Aorta (tissue), 5 donors: ENCODE results near the gene CLCNKA. TPM values are rescaled to one million over a fixed set of nuclear protein-coding genes. Genes with fewer than 3 reads are reported as not detected.

Experiments
- ATAC-seq: fragments of 200-7000 bp; cut with Tn5 transposase; one replicate; pipeline ENCODE4 v1.9.1; 2022; ENCODE audit warnings: moderate library complexity; ENCODE audit not compliant: low FRiP score
- DNase-seq, 2 donors: peaks; one replicate each; pipeline ENCODE4 v3.0.0-alpha.2; 2020
- H3K27ac ChIP-seq, 2 donors: one replicate each; pipeline ENCODE4 v1.5.1; 2013; ENCODE audit warnings: low read length in 2 of 2, mild to moderate bottlenecking in 2 of 2, moderate library complexity in 2 of 2, control low read depth in 1 of 2, inconsistent platforms in 1 of 2, low read depth in 1 of 2
- H3K27me3 ChIP-seq, 2 donors: one replicate each; pipeline ENCODE4 v1.6.1; 2013; ENCODE audit warnings: control low read depth in 1 of 2, low read length in 1 of 2, mild to moderate bottlenecking in 1 of 2, moderate library complexity in 1 of 2; ENCODE audit not compliant: insufficient read depth in 2 of 2, control insufficient read depth in 1 of 2
- H3K36me3 ChIP-seq, 2 donors: one replicate each; pipeline ENCODE4 v1.6.1; 2013; ENCODE audit warnings: control low read depth in 1 of 2, low read length in 1 of 2, mild to moderate bottlenecking in 1 of 2; ENCODE audit not compliant: insufficient read depth in 2 of 2, control insufficient read depth in 1 of 2
- H3K4me1 ChIP-seq, 2 donors: one replicate each; pipeline ENCODE4 v1.6.1; 2013; ENCODE audit warnings: low read length in 2 of 2, control low read depth in 1 of 2, mild to moderate bottlenecking in 1 of 2, moderate library complexity in 1 of 2; ENCODE audit not compliant: insufficient read depth in 2 of 2, control insufficient read depth in 1 of 2
- H3K4me3 ChIP-seq, 2 donors: one replicate each; pipeline ENCODE4 v1.5.1; 2013; ENCODE audit warnings: low read length in 2 of 2, control low read depth in 1 of 2, mild to moderate bottlenecking in 1 of 2
- H3K9me3 ChIP-seq: one replicate; pipeline ENCODE4 v1.6.1; 2013; ENCODE audit warnings: mild to moderate bottlenecking, low read length; ENCODE audit not compliant: control insufficient read depth
- WGBS, 2 donors: extraction: QIAGEN DNeasy Blood & Tissue Kit; methylation state at CpG; one replicate each; pipeline ENCODE4 v1.1.7; 2013; 5-methylcytosine and 5-hydroxymethylcytosine counted together
- intact Hi-C, 2 donors: fragments of 100-400 bp; cut with DNase I; formaldehyde crosslinking; loops; one replicate each; pipeline versions ENCODE4 v1.14.2 to v1.15.0; 2022
- polyA plus RNA-seq, 2 donors: library from polyadenylated mRNA; stranded (reverse); fragments of 200-250 nt; gene quantifications; one replicate each; pipeline ENCODE4 v1.2.3, GENCODE V29; 2013
- total RNA-seq, 2 donors: library from RNA; stranded (reverse); fragmentation: NEBNext Ultra II Directional; extraction: Animal tissue kit (Norgen Biotek cat#: 25700); gene quantifications; one replicate each; pipeline ENCODE4 v1.2.1, GENCODE V29; 2021
- donor health status: healthy with polysubstance abuse.
- donor health status: Bipolar disorder and iron deficiency.
- donor health status: DM: no; HTN: no; CAD: no.
- donor health status: DM: no; HTN: no; CAD: no.
- donor health status: DM: yes; HTN: yes; CAD: no.

The CLCNKA gene
- total and polyA plus RNA-seq, 4 donors: 1.0 to 4.5 (median 1.3) TPM; not detected in 1

DNA sequence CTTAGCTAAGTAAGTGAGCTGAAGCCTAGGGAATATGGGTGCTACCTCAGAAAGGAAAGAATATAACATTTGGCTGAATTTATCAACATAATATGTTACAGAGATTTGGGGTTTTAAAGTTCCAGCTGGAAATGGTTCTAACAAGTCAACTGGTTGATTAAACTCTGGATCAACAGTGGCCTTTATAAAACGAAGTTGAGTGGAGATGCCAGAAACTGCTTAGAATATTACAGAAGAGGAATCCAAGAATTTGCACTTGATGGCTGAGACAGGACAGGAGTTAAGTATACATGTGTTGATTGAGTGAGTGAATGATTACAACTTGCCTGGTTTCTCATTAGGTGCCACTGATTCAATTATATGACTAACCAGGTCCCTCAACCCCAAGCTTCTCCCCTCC lies 38.6 kb upstream of the CLCNKA start:
- 11 to 36% methylated on average over 1 of the region's 1 CpG for WGBS, 2 donors
- H3K4me3 ChIP-seq: no peak overlapping the region
- H3K27ac ChIP-seq: no peak overlapping the region
- H3K9me3 ChIP-seq: no peaks in the 10 kb centered on the region
- H3K27me3 ChIP-seq: no peaks in the 10 kb centered on the region
- intact Hi-C loops: no loop called here
- DNase-seq: no peak
- ATAC-seq: peak; percentile 44
- H3K36me3 ChIP-seq: no peaks in the 10 kb centered on the region
- H3K4me1 ChIP-seq: no peaks in the 10 kb centered on the region

DNA sequence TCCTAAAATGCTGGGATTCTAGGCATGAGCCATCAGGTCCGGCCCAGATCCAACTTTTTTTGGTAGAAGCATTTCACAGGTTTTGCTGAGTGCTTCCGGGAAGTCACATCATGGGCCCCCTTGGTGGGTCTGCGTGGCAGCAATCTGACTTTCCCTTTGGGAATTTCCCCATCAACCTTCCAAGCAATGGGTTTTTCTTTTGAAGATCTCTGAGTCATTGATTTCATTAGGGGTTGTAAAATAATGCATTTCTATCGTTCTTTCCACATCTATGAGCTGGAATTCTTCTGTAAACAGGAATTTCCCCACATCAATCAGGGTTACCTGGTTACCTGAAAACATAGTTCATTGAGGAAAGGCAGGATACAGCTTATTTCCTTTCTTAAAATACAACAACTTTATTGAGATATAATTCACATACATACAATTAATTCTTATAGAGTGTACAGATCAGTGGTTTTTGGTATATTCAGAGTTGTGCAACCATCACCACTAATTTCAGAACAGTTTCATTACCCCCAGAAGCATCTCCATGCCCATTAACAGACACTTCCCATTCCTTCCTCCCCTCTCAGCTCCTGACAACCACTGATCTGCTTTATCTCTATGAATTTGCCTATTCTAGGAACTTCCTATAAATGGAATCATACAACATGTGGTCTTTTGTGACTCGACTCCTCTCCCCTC lies 36.1 kb upstream of the CLCNKA start:
- no peak overlapping the region for H3K27ac ChIP-seq
- 75 to 80% methylated on average over 5 of the region's 5 CpGs for WGBS, 2 donors
- H3K36me3 ChIP-seq: no peaks in the 10 kb centered on the region
- ATAC-seq (no peak), DNase-seq (no peak)
- no peaks in the 10 kb centered on the region for H3K9me3 ChIP-seq
- H3K4me1 ChIP-seq: no peaks in the 10 kb centered on the region
- no peak overlapping the region for H3K4me3 ChIP-seq
- no peaks in the 10 kb centered on the region for H3K27me3 ChIP-seq
- intact Hi-C loops: no loop called here

DNA sequence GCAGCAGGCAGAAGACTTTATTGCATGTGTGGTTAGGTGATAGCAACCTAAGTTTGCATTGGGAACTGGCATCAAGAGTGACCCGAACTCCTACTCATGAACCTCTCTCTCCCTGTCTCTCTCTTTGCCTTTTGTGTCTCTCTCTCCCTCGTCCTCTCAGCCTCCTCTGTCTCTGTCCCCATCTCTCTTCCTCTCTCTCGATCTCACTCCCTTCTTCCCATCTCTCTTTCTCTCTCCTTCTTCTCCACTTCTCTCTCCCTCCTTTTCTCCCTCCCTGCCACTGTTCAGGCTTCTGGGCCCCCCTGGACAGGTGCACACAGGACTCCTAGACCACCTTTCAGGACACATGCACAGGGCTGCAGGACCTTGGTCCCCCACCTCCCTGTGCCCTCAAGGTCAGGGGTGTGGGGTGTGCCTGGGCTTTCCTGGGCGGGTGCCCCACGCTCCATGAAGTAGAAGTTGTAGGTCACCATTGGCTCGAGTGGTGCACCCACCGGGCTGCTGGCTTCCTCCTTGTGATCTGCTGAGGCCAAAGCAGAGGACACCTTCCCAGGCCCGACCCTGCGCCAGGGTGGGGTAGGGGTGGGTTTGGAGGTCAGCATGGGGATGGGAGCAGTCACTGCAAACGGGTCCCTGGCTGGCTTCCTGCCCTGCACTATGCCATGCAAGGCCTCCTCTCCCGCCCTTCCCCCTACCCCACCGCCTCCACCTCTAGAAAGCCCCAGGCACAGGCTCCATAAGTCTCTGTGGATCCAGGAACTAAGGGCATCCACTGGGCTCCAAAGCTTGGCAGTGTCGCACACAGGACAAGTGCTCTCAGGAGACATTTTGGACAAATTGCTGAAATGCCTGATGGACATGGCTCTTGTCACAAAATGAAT lies 32.7 kb upstream of the CLCNKA start:
- Histone ChIP-seq H3K9me3 (no peaks in the 10 kb centered on the region), H3K4me3 (no peak overlapping the region), H3K27ac (no peak overlapping the region), H3K4me1 (no peaks in the 10 kb centered on the region), H3K27me3 (no peaks in the 10 kb centered on the region), H3K36me3 (no peaks in the 10 kb centered on the region)
- WGBS, 2 donors: 86 to 88% methylated on average over 13 of the region's 13 CpGs
- ATAC-seq (no peak), DNase-seq (no peak)
- intact Hi-C loops: no loop called here

DNA sequence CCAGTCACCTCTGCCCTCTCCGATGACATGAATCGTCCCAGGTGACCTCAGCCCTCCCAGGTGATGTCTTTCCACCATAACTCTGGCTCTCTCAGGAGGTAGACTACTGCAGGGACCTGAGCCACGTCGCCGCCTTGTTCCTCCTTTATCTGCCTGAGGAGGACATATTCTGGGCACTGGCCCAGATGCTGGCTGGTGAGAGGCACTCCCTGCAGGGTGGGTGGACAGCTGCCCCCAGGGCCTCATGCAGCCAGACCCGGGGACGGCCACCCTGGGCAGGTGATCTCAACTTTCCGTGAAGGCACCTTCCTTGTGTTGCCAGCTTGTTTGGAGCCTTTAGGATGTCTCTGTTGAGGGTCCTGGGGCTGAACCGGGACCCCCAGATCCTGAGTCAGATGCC lies 32.1 kb upstream of the CLCNKA start:
- intact Hi-C loops: loop anchor here (5.0 kb wide), 3 partner anchors 172 to 197 kb away; no protein-coding TSS in a partner anchor
- no peak overlapping the region for H3K27ac ChIP-seq
- H3K9me3 ChIP-seq: no peaks in the 10 kb centered on the region
- WGBS, 2 donors: 77 to 79% methylated on average over 9 of the region's 9 CpGs
- no peaks in the 10 kb centered on the region for H3K36me3 ChIP-seq
- H3K4me3 ChIP-seq: no peak overlapping the region
- no peaks in the 10 kb centered on the region for H3K4me1 ChIP-seq
- no peak for DNase-seq
- no peak for ATAC-seq
- no peaks in the 10 kb centered on the region for H3K27me3 ChIP-seq

DNA sequence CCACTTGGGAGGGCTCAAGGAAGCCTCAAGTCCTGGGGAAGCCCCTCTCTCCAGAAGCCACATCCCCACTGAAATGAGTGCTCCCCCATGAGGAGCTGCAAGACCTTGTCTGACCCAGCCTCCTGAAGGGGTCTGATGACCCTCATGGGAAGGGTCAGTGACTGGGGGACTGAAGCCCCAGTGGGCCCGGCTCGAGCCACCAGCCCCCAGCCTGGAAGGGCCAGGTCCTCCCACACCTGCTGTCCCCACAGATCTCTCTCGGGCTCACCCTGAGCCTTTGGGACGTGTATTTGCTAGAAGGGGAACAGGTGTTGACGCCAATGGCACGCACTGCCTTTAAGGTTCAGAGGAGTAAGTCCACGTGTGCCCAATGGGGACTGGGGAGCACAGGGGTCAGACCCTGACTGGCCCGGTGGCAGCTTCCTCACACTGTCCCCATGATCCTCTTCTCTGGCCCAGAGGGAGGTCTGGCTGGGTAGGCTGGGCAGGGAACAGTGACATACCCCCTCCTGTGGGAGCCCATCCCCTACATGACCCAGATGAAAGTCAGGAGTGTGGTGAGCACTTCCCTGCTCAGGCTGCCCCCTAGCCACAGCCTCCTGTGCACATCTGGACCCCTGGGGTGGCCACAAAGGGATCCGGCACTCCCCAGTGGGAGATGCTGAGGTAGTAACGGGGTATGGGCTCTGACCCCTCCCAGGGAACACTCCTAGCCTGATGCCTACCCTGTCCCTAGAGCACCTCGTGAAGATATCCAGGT lies 30.2 kb upstream of the CLCNKA start:
- H3K4me3 ChIP-seq: no peak overlapping the region
- H3K27ac ChIP-seq: no peak overlapping the region
- intact Hi-C loops: loop anchor here (5.0 kb wide), 3 partner anchors 174 to 199 kb away; no protein-coding TSS in a partner anchor
- no peaks in the 10 kb centered on the region for H3K36me3 ChIP-seq
- H3K4me1 ChIP-seq: no peaks in the 10 kb centered on the region
- no peaks in the 10 kb centered on the region for H3K9me3 ChIP-seq
- no peak for DNase-seq
- 92 to 94% methylated on average over 11 of the region's 11 CpGs for whole genome bisulfite sequencing, 2 donors
- no peaks in the 10 kb centered on the region for H3K27me3 ChIP-seq
- no peak for ATAC-seq

DNA sequence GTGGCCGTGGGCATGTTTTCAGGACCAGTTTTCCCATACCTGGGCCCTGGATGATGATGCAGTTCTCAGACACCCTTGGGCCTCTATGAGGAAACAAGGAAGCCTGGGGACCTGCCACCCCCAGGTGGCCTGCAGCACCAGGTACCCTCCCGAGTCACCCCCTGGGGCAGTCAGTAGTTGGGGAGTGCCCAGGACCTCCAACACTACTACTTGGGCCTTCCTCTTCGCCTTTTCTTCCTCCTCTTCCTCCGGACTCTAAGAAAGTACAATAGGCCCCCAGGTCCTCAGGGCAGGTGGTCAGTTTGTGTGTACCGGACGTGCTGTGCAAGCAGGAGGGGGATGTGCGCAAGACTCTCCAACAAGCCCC lies 29.7 kb upstream of the CLCNKA start:
- DNase-seq: no peak
- 95 to 96% methylated on average over 7 of the region's 7 CpGs for WGBS, 2 donors

DNA sequence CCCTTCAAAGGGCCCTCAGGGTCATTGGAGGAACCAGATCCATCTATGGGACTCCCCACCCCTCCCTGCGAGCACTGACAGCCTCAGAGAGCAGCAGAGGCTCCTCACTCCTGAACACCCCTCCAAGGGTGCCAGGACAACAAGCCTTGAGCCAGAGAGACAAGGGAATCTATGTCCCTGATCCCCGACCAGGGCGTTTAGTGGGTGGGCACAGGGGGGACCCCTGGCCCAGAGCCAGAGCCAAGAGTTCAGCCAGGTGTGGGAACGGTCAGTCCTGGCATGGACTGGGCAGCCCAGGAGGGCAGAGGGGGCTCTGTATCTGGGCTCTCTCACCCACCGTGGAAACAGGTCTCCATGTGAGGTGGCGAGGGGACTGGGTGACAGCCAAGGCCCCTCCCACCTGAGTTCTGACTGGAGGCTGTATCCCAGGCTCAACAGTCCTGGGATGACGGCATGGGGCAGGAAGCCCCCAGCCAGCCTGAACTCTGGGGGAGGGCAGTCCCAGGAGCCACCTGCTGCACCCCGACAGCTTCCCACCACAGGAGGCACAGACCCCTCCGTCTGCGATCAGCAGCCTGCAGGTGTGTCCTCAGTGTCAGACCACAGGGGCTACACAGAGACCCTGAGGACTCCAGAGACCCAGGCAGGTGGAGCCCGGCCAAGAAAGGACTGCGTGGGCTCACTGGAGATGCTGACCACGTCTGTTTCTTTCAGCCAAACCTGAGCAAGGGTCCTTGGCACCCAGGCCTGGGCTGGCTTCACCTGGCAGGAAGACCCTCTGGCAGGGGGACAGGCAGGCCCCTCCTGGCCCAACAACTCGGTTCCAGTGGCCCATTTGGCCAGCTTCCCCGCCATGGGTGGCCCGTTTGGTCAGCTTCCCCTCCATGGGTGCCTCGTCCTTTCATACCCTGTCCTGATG lies 29.0 kb upstream of the CLCNKA start:
- Histone ChIP-seq H3K27ac (no peak overlapping the region), H3K36me3 (no peaks in the 10 kb centered on the region), H3K4me3 (no peak overlapping the region), H3K9me3 (no peaks in the 10 kb centered on the region), H3K27me3 (no peaks in the 10 kb centered on the region), H3K4me1 (no peaks in the 10 kb centered on the region)
- WGBS, 2 donors: 83% methylated on average over 17 of the region's 17 CpGs
- no peak for DNase-seq
- no peak for ATAC-seq
- intact Hi-C loops: loop anchor here (5.0 kb wide), 3 partner anchors 176 to 201 kb away; no protein-coding TSS in a partner anchor

More for the DNA sequence above, 29.7 kb upstream of the CLCNKA start:
- Histone ChIP-seq H3K4me3 (no peak overlapping the region), H3K36me3 (no peaks in the 10 kb centered on the region), H3K9me3 (no peaks in the 10 kb centered on the region), H3K27me3 (no peaks in the 10 kb centered on the region), H3K27ac (no peak overlapping the region), H3K4me1 (no peaks in the 10 kb centered on the region)
- intact Hi-C loops: loop anchor here (5.0 kb wide), 3 partner anchors 175 to 200 kb away; no protein-coding TSS in a partner anchor
- no peak for ATAC-seq

DNA sequence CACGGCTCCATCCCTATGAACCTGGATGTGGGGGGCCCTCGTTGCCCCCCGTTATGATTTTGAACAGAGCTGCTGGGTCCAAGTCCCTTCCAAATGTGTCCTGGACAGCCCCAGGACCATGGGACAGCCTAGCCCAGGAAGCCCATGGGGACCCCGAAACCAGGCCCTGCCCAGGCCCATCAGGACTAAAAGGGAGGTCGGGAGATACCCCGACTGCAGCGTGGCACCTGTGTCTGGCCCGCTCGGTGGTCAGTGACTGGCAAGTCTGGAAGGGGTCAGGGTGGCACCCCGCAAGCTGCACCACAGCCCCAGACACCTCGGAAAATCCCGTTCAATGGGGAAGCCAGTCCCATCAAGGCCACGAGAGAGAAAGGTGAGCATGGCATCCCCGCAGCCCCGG lies 28.2 kb upstream of the CLCNKA start:
- DNase-seq (no peak), ATAC-seq (no peak)
- Histone ChIP-seq H3K36me3 (no peaks in the 10 kb centered on the region), H3K4me3 (no peak overlapping the region), H3K4me1 (no peaks in the 10 kb centered on the region), H3K9me3 (no peaks in the 10 kb centered on the region), H3K27me3 (no peaks in the 10 kb centered on the region), H3K27ac (no peak overlapping the region)
- 90 to 97% methylated on average over 15 of the region's 15 CpGs for WGBS, 2 donors
- intact Hi-C loops: loop anchor here (5.0 kb wide), 3 partner anchors 176 to 201 kb away; no protein-coding TSS in a partner anchor
